Hepatocyte (in vitro differentiated cells): ENCODE results near the gene ZNF766. TPM values are rescaled to one million over a fixed set of nuclear protein-coding genes. Genes with fewer than 3 reads are reported as not detected.

Experiments
- DNase-seq: peaks from one replicate; pipeline ENCODE4 v3.0.0-alpha.2; 2016; ENCODE audit warnings: low spot score
- H2AFZ ChIP-seq: fragments of 200-600 bp; sonication (generic); 2 replicates; pipeline ENCODE4 v1.6.0; 2016; ENCODE audit warnings: antibody characterized with exemption, mild to moderate bottlenecking
- H3K27ac ChIP-seq: fragments of 200-600 bp; sonication (generic); 2 replicates; pipeline ENCODE4 v1.5.1; 2016; ENCODE audit warnings: mild to moderate bottlenecking
- H3K27me3 ChIP-seq: fragments of 200-600 bp; sonication (generic); 2 replicates; pipeline ENCODE4 v1.6.1; 2016
- H3K36me3 ChIP-seq: fragments of 200-600 bp; sonication (generic); replicated peaks from 2 replicates; pipeline ENCODE4 v1.5.1; 2016; ENCODE audit warnings: low read depth; ENCODE audit not compliant: insufficient read depth
- H3K4me1 ChIP-seq: fragments of 200-600 bp; sonication (generic); 2 replicates; pipeline ENCODE4 v1.5.1; 2016; ENCODE audit warnings: mild to moderate bottlenecking, moderate library complexity; ENCODE audit not compliant: insufficient read depth
- H3K4me2 ChIP-seq: fragments of 200-600 bp; sonication (generic); 2 replicates; pipeline ENCODE4 v1.6.0; 2016
- H3K4me3 ChIP-seq: fragments of 200-600 bp; sonication (generic); 2 replicates; pipeline ENCODE4 v1.5.1; 2016; ENCODE audit warnings: mild to moderate bottlenecking
- H3K79me2 ChIP-seq: fragments of 200-600 bp; sonication (generic); 2 replicates; pipeline ENCODE4 v1.6.0; 2017; ENCODE audit warnings: mild to moderate bottlenecking
- H3K9me2 ChIP-seq: fragments of 200-600 bp; sonication (generic); replicated peaks from 2 replicates; pipeline ENCODE4 v1.6.0; 2017; ENCODE audit warnings: mild to moderate bottlenecking; ENCODE audit not compliant: insufficient read depth
- H3K9me3 ChIP-seq: fragments of 200-600 bp; sonication (generic); 2 replicates; pipeline ENCODE4 v1.5.1; 2016; ENCODE audit warnings: low read depth, mild to moderate bottlenecking
- H4K20me1 ChIP-seq: fragments of 200-600 bp; sonication (generic); 2 replicates; pipeline ENCODE4 v1.6.0; 2016; ENCODE audit warnings: mild to moderate bottlenecking; ENCODE audit not compliant: insufficient read depth, poor library complexity, severe bottlenecking
- EZH2 ChIP-seq: fragments of 200-600 bp; sonication (generic); IDR thresholded peaks from 2 replicates; pipeline ENCODE4 v1.6.1; 2016; ENCODE audit warnings: antibody characterized with exemption, mild to moderate bottlenecking, borderline replicate concordance
- EZH2phosphoT487 ChIP-seq: fragments of 200-600 bp; sonication (generic); IDR thresholded peaks from one replicate; pipeline ENCODE4 v1.6.1; 2018; ENCODE audit warnings: antibody characterized with exemption, mild to moderate bottlenecking, low read depth, moderate library complexity; ENCODE audit not compliant: unreplicated experiment, severe bottlenecking
- WGBS: methylation state at CpG from one replicate; pipeline ENCODE4 v1.1.6; 2016; ENCODE audit warnings: low lambda C conversion rate; ENCODE audit errors: missing lambda C conversion rate; 5-methylcytosine and 5-hydroxymethylcytosine counted together
- polyA plus RNA-seq: library from polyadenylated mRNA; unstranded; fragments of >200 nt; fragmentation: Nextera tagmentation; extraction: Ambion mirVana; gene quantifications from 2 replicates; pipeline ENCODE4 v1.2.1, GENCODE V29; 2016
- total RNA-seq: library from RNA; depleted of rRNA; stranded (reverse); fragments of >200 nt; gene quantifications from 2 replicates; pipeline ENCODE4 v1.2.3, GENCODE V29; 2014
- TF ChIP-seq, protein P1 (sequence below): fragments of 200-600 bp; sonication (generic); IDR thresholded peaks from 2 replicates; pipeline ENCODE4 v1.5.1; 2016; ENCODE audit warnings: antibody characterized with exemption, mild to moderate bottlenecking; ENCODE audit not compliant: poor library complexity

ZNF766 gene
- total and polyA plus RNA-seq, 2 experiments from 2014 or later: 11.4 to 11.6 TPM

DNA sequence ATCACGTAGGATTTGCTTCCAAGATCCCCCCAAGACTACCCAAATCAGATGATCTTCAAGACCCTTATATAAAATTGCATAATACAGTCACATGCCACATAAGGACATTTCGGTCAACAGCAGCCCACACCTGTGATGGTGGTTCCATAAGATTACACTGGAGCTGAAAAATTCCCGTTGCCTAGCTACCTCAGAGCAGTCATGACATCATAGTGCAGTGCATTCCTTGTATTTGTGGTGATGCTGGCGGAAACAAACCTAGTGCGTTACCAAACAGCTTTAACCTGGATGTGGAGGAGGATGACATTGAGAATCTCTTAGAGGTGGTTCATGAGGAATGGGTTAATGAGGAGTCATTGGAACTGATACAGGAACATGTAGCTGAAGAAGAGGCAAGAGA is 4.8 kb downstream of the ZNF766 start:
- Histone ChIP-seq H3K27me3 (no peaks in the 10 kb centered on the region), H3K4me3 (no peak overlapping the region), H3K9me3 (peaks cover 4% of the 10 kb centered on the region), H2AFZ (no peak overlapping the region), H3K79me2 (peaks cover 90% of the 10 kb centered on the region), H3K9me2 (no peaks in the 10 kb centered on the region), H3K4me1 (peaks cover 9% of the 10 kb centered on the region), H3K27ac (no peak overlapping the region), H3K4me2 (no peak overlapping the region), H3K36me3 (no peaks in the 10 kb centered on the region), H4K20me1 (peaks cover 6% of the 10 kb centered on the region)
- TF ChIP-seq EZH2: no peak
- TF ChIP-seq, protein P1, sequence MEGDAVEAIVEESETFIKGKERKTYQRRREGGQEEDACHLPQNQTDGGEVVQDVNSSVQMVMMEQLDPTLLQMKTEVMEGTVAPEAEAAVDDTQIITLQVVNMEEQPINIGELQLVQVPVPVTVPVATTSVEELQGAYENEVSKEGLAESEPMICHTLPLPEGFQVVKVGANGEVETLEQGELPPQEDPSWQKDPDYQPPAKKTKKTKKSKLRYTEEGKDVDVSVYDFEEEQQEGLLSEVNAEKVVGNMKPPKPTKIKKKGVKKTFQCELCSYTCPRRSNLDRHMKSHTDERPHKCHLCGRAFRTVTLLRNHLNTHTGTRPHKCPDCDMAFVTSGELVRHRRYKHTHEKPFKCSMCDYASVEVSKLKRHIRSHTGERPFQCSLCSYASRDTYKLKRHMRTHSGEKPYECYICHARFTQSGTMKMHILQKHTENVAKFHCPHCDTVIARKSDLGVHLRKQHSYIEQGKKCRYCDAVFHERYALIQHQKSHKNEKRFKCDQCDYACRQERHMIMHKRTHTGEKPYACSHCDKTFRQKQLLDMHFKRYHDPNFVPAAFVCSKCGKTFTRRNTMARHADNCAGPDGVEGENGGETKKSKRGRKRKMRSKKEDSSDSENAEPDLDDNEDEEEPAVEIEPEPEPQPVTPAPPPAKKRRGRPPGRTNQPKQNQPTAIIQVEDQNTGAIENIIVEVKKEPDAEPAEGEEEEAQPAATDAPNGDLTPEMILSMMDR: no peak
- TF ChIP-seq EZH2phosphoT487: no peak
- 100% methylated on average over 5 of the region's 5 CpGs for WGBS
- DNase-seq: no peak

- Histone ChIP-seq H3K9me3 (peaks cover 6% of the 10 kb centered on the region), H3K9me2 (no peaks in the 10 kb centered on the region), H3K4me3 (no peak overlapping the region), H4K20me1 (peaks cover 6% of the 10 kb centered on the region), H3K79me2 (peaks cover 100% of the 10 kb centered on the region), H3K36me3 (no peaks in the 10 kb centered on the region), H3K4me2 (no peak overlapping the region), H3K27ac (no peak overlapping the region), H3K4me1 (peaks cover 6% of the 10 kb centered on the region), H2AFZ (no peak overlapping the region), H3K27me3 (no peaks in the 10 kb centered on the region)
- WGBS: 84% methylated on average over 5 of the region's 5 CpGs
- DNase-seq: no peak
- no peak for TF ChIP-seq EZH2phosphoT487
- TF ChIP-seq, protein P1: no peak
- no peak for TF ChIP-seq EZH2
Measured at GRCh38 chr19:52275988-52276387, 6.6 kb downstream of the ZNF766 start.

DNA sequence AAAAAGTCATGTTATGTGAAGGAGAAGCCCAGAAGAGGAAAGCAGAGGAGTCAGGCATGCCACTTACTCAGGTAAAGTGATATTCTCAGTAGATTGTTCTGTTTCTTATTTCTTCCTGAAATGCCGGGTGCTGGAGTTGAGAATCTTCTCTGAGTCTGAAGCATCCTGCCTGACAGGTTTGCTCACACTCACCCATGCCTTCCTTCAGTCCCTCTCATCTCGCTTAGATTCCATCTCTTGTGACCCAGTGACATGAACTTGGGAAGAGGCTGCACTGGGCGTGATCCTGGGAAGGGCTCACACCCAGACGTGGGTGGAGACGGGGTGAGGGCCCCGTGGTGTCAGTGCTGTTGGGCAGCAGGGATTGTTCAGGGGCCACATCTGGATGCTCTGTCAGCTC is 8.1 kb downstream of the ZNF766 start:
- H3K27me3 ChIP-seq: no peaks in the 10 kb centered on the region
- no peak overlapping the region for H3K27ac ChIP-seq
- peaks cover 6% of the 10 kb centered on the region for H4K20me1 ChIP-seq
- no peaks in the 10 kb centered on the region for H3K36me3 ChIP-seq
- WGBS: 78% methylated on average over 6 of the region's 6 CpGs
- no peak overlapping the region for H3K4me3 ChIP-seq
- H3K9me3 ChIP-seq: peaks cover 6% of the 10 kb centered on the region
- H3K4me2 ChIP-seq: no peak overlapping the region
- peaks cover 99% of the 10 kb centered on the region for H3K79me2 ChIP-seq
- TF ChIP-seq EZH2: no peak
- TF ChIP-seq, protein P1: no peak
- TF ChIP-seq EZH2phosphoT487: no peak
- no peaks in the 10 kb centered on the region for H3K4me1 ChIP-seq
- no peaks in the 10 kb centered on the region for H3K9me2 ChIP-seq
- H2AFZ ChIP-seq: no peak overlapping the region
- DNase-seq: no peak

GRCh38 chr19:52286256-52286655 is 16.9 kb downstream of the ZNF766 start:
- Histone ChIP-seq H3K9me2 (no peaks in the 10 kb centered on the region), H3K27ac (no peak overlapping the region), H3K27me3 (no peaks in the 10 kb centered on the region), H3K4me1 (no peaks in the 10 kb centered on the region), H3K4me2 (no peak overlapping the region), H4K20me1 (no peaks in the 10 kb centered on the region), H3K36me3 (peaks cover 9% of the 10 kb centered on the region), H3K4me3 (no peak overlapping the region), H3K79me2 (peaks cover 18% of the 10 kb centered on the region), H3K9me3 (no peaks in the 10 kb centered on the region), H2AFZ (no peak overlapping the region)
- DNase-seq: no peak
- WGBS: 78% methylated on average over 6 of the region's 6 CpGs
- TF ChIP-seq EZH2phosphoT487 (no peak), EZH2 (no peak)
- TF ChIP-seq, protein P1: no peak
